KMS-11 (cell line): ENCODE data around the gene ABTB1.
A peak's percentile ranks its signal among the peaks of the same experiment; 100 is the strongest.

Source experiments
- H2AFZ ChIP-seq: fragments of 200-600 bp; sonication (generic); 2 replicates; pipeline ENCODE4 v1.6.1; 2016; ENCODE audit warnings: antibody characterized with exemption, mixed run types, low read depth
- H3K27ac ChIP-seq: fragments of 200-600 bp; sonication (generic); 2 replicates; pipeline ENCODE4 v1.6.1; 2016; ENCODE audit warnings: mild to moderate bottlenecking, mixed run types
- H3K27me3 ChIP-seq: fragments of 200-600 bp; sonication (generic); 2 replicates; pipeline ENCODE4 v1.6.1; 2017; ENCODE audit warnings: mild to moderate bottlenecking, low read depth, mixed run types, moderate library complexity; ENCODE audit not compliant: insufficient read depth
- H3K36me3 ChIP-seq: fragments of 200-600 bp; sonication (generic); 2 replicates; pipeline ENCODE4 v1.6.1; 2017; ENCODE audit warnings: mild to moderate bottlenecking, mixed run types; ENCODE audit not compliant: insufficient read depth
- H3K4me1 ChIP-seq: fragments of 200-600 bp; sonication (generic); 2 replicates; pipeline ENCODE4 v1.6.1; 2016; ENCODE audit warnings: mild to moderate bottlenecking, low read depth, mixed run types; ENCODE audit not compliant: poor library complexity, severe bottlenecking
- H3K4me2 ChIP-seq: fragments of 200-600 bp; sonication (generic); 2 replicates; pipeline ENCODE4 v1.7.0; 2016; ENCODE audit warnings: mild to moderate bottlenecking, mixed run types
- H3K4me3 ChIP-seq: fragments of 200-600 bp; sonication (generic); IDR thresholded peaks from 2 replicates; pipeline ENCODE4 v1.6.1; 2017; ENCODE audit warnings: low read depth, low read length, mixed read lengths; ENCODE audit not compliant: insufficient read depth
- H3K79me2 ChIP-seq: fragments of 200-600 bp; sonication (generic); 2 replicates; pipeline ENCODE4 v1.6.1; 2016; ENCODE audit warnings: low read depth, mixed run types; ENCODE audit not compliant: insufficient read depth
- H3K9ac ChIP-seq: fragments of 200-600 bp; sonication (generic); 2 replicates; pipeline ENCODE4 v1.6.1; 2016; ENCODE audit warnings: mild to moderate bottlenecking, mixed run types
- H4K20me1 ChIP-seq: fragments of 200-600 bp; sonication (generic); 2 replicates; pipeline ENCODE4 v1.6.1; 2016; ENCODE audit warnings: mild to moderate bottlenecking, mixed run types; ENCODE audit not compliant: insufficient read depth
- TF ChIP-seq, protein P1 (sequence below): fragments of 200-600 bp; sonication (generic); conservative IDR thresholded peaks from 2 replicates; pipeline ENCODE4 v1.6.1; 2017; ENCODE audit warnings: low read depth, mild to moderate bottlenecking, antibody characterized with exemption, low read length, moderate library complexity, mixed read lengths

ABTB1 gene

DNA sequence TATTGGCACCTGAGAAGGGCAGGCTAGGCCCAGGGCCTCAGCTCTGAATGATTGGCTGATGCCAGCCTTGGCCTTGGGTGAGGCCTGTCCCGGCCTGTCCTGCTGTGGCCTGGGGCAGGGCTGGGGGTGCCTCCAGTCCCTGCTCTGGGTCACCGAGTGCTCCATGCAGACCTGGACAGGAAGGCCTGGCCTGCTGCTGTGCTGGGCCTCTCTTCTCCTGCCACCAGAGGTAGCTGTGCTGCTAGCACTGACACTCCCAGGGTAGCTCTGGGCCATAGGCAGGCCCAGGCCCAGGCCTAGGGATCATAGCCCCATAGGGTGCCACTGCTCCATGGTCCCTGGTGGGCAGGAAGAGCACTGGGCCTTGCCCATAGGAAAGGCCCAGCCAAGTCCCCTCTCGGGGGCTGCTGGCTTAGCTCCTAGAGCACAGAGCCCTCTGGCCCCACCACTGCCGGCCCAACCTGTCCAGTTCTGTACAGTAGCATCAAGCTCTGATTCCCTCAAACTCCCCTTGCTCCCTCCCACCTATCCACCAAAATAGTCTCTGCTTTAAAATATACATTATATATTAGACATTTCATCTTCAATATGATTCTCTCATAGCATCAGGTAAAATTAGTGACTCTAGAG lies 18.2 kb downstream of the ABTB1 start:
- Histone ChIP-seq H3K27ac (no peak overlapping the region), H3K27me3 (no peaks in the 10 kb centered on the region), H3K79me2 (no peaks in the 10 kb centered on the region), H2AFZ (no peak overlapping the region), H3K4me2 (no peak overlapping the region), H3K4me3 (no peak overlapping the region), H3K4me1 (peaks cover under 1% of the 10 kb centered on the region), H3K36me3 (no peaks in the 10 kb centered on the region), H3K9ac (no peak overlapping the region), H4K20me1 (no peaks in the 10 kb centered on the region)
- TF ChIP-seq, protein P1, sequence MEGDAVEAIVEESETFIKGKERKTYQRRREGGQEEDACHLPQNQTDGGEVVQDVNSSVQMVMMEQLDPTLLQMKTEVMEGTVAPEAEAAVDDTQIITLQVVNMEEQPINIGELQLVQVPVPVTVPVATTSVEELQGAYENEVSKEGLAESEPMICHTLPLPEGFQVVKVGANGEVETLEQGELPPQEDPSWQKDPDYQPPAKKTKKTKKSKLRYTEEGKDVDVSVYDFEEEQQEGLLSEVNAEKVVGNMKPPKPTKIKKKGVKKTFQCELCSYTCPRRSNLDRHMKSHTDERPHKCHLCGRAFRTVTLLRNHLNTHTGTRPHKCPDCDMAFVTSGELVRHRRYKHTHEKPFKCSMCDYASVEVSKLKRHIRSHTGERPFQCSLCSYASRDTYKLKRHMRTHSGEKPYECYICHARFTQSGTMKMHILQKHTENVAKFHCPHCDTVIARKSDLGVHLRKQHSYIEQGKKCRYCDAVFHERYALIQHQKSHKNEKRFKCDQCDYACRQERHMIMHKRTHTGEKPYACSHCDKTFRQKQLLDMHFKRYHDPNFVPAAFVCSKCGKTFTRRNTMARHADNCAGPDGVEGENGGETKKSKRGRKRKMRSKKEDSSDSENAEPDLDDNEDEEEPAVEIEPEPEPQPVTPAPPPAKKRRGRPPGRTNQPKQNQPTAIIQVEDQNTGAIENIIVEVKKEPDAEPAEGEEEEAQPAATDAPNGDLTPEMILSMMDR, result peak; percentile 55

DNA sequence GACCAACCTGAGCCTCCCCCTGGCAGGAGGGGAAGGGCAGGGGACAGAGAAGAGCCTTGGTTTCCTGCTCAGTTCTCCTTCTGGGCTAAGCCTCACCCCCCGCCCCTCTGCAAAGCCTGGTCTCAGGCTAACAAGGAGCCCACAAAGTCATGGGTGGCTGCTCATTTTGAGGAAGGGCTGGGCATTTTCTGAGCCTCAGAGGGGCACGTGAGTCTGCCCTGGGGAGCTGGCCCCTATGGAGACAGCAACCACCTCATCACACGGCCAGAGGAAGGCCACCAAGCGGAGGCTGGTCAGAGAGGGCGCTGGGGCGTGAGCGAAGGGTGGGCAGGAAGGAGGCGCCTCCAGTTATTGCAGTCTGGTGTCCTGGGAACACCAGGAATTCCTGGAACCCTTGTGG lies 18.7 kb downstream of the ABTB1 start:
- Histone ChIP-seq H3K9ac (no peak overlapping the region), H3K36me3 (no peaks in the 10 kb centered on the region)

DNA sequence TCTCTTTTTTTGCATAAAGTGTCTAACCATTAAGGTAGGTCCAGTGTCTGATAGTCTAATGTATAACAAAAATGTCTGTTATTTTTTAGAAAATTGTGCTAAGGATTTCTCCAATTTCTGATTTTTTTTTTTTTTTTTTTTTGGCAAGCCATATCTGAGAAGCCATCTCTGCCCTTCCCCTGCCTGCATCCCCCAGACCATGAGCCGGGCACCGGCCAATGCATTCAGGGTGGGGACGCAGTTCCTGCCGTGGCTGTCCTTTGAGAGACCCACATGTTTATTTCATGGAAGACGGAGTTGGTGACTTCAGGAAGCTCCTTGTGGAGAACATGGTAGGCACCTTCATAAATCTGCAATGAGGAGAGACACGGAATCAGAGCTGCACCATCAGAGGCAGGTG lies 19.2 kb downstream of the ABTB1 start:
- Histone ChIP-seq H2AFZ (no peak overlapping the region), H3K9ac (no peak overlapping the region), H3K27ac (no peak overlapping the region), H3K27me3 (no peaks in the 10 kb centered on the region), H3K4me1 (peaks cover 11% of the 10 kb centered on the region), H4K20me1 (no peaks in the 10 kb centered on the region), H3K4me3 (no peak overlapping the region), H3K4me2 (no peak overlapping the region), H3K79me2 (no peaks in the 10 kb centered on the region), H3K36me3 (no peaks in the 10 kb centered on the region)
- TF ChIP-seq, protein P1, result no peak

More for the DNA sequence above, 18.7 kb downstream of the ABTB1 start:
- H3K27me3 ChIP-seq, result no peaks in the 10 kb centered on the region
- no peak overlapping the region for H3K4me3 ChIP-seq
- no peaks in the 10 kb centered on the region for H3K79me2 ChIP-seq
- H3K4me1 ChIP-seq, result peaks cover 6% of the 10 kb centered on the region
- no peak overlapping the region for H3K4me2 ChIP-seq
- H2AFZ ChIP-seq, result no peak overlapping the region
- no peaks in the 10 kb centered on the region for H4K20me1 ChIP-seq
- TF ChIP-seq, protein P1, result no peak
- H3K27ac ChIP-seq, result no peak overlapping the region

DNA sequence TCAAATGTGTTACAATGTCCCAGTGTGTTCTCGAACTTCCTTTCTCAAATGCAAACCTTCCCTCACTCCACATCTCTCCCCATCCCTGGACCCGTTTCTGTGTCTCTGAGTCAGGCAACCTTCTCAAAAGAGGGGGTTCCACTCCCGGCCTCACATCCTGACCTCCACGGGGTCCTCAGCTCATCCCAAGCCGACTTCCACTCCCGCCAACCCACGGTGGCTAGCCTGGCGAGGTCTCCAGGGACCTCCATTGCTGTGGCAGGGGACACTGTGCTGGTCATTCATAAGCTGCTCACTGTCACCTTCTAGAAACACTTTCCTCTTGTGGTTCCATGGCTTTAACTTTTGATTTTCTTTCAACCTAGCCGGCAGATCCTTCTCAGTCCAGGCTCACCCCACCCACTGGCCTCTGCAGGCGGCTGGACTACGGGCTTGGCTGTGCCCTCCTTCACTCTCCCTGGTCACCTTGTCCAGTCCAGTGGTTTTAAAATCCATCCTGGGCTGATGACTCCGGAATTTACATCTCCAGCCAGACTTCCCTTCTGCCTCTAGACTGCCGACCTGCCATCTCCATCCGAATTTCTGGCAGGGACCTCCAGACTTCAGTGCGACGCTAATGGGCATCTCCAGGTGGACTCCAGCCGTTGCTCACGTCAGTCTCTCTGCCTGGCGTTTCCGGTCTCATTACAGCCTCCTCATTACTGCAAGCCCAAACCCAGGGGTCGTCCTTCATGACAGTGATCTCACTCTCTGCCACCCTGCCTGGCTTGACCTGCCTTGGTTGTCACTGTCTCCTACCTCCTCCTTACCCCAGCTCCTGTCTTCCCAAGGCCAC lies 20.0 kb downstream of the ABTB1 start:
- no peak overlapping the region for H3K4me3 ChIP-seq
- no peak overlapping the region for H3K4me2 ChIP-seq
- H4K20me1 ChIP-seq, result no peaks in the 10 kb centered on the region
- no peak overlapping the region for H3K27ac ChIP-seq
- peaks cover 18% of the 10 kb centered on the region for H3K4me1 ChIP-seq
- H2AFZ ChIP-seq, result no peak overlapping the region
- no peaks in the 10 kb centered on the region for H3K27me3 ChIP-seq
- TF ChIP-seq, protein P1, result no peak
- no peaks in the 10 kb centered on the region for H3K36me3 ChIP-seq
- H3K79me2 ChIP-seq, result no peaks in the 10 kb centered on the region
- H3K9ac ChIP-seq, result no peak overlapping the region
